Activated naive CD4-positive, alpha-beta T cell treated with anti-CD3 and anti-CD28 coated beads, Interleukin-2, amount 50 U/mL, for 24 hours (primary cell): ENCODE measurements around the gene ARHGEF35.
A peak's percentile ranks its signal among the peaks of the same experiment; 100 is the strongest.
"Not testable (repeated sequence)": the region's sequence is repeated elsewhere in the genome, so short reads cannot be mapped to it uniquely, and the experiment has no call there.

Source experiments
- H3K27ac Mint-ChIP-seq: one replicate; pipeline ENCODE4 v1.8.0; 2021; ENCODE audit warnings: mild to moderate bottlenecking, mixed read lengths
- H3K27me3 Mint-ChIP-seq: one replicate; pipeline ENCODE4 v1.8.0; 2021; ENCODE audit warnings: mixed read lengths
- H3K36me3 Mint-ChIP-seq: one replicate; pipeline ENCODE4 v1.8.0; 2021; ENCODE audit warnings: mixed read lengths
- H3K4me1 Mint-ChIP-seq: one replicate; pipeline ENCODE4 v1.8.0; 2021; ENCODE audit warnings: mixed read lengths
- H3K4me3 Mint-ChIP-seq: one replicate; pipeline ENCODE4 v1.8.0; 2021; ENCODE audit warnings: mild to moderate bottlenecking, mixed read lengths
- H3K9me3 Mint-ChIP-seq: one replicate; pipeline ENCODE4 v1.8.0; 2021; ENCODE audit warnings: mixed read lengths

ARHGEF35 gene

GRCh38 chr7:144195212-144195872 is at the start of gene ARHGEF35:
ARHGEF35 (minus strand) TSS chr7:144195833; CDS start chr7:144188383, 7,450 bp downstream.
- H3K36me3 Mint-ChIP-seq, H3K4me1 Mint-ChIP-seq, H3K27ac Mint-ChIP-seq, H3K27me3 Mint-ChIP-seq, H3K9me3 Mint-ChIP-seq: not testable (repeated sequence)
- peak within 1 kb of the TSS; percentile 19 for H3K4me3 Mint-ChIP-seq

DNA sequence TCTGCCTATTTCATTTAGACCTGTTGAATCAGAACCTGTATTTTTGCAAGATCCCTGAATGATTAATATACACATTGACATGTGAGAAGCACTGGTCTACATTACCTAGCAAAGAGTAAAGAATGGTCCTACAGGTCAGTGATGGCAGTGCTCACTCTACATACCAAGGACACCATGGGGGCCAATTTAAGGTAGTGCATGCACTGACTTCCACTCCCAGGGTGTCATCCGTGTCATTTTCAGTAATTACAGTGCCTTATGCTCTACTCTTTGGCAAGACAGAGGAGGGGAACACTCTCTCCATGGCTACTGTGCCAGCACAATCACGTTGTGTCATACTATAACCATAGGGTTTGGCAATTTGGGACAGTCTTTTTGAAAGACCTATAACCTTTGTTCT is 49.7 kb upstream of the ARHGEF35 start:
- H3K4me1 Mint-ChIP-seq, H3K27me3 Mint-ChIP-seq, H3K27ac Mint-ChIP-seq, H3K9me3 Mint-ChIP-seq, H3K4me3 Mint-ChIP-seq, H3K36me3 Mint-ChIP-seq: not testable (repeated sequence)

- not testable (repeated sequence) for H3K9me3 Mint-ChIP-seq, H3K27ac Mint-ChIP-seq, H3K4me3 Mint-ChIP-seq, H3K36me3 Mint-ChIP-seq, H3K27me3 Mint-ChIP-seq, H3K4me1 Mint-ChIP-seq
These were observed 43.7 kb upstream of the ARHGEF35 start, which contains the start of gene OR2A42 for GRCh38 chr7:144239365-144239764. OR2A42 (minus strand) TSS chr7:144239605; CDS start chr7:144232843, 6,762 bp downstream.

DNA sequence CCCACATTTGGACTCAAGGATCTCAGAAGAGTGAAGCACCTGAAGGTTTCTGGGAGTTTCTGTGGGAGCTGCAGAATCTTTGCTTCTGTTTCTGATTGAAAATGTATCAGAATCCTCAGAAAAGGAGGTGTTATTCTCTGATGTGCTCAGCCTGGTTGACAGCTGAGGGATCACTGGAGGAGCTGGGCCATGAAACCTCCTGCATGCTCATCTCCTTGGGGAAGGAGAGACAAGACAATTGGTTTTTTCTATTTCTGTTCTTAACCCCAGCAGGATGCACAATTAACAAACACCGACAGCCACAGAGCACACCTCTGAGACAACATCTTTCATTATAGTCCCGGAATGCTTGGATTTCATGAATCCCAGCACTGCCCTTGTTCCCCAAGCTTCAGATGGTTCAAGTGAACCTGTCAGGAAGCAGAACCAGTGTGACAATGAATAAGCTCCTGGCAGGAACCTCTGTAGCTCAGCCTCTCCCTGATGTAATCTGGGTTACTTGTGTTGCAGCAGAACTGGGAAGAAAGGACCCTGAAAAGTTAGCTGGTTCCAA is 43.0 kb upstream of the ARHGEF35 start:
- not testable (repeated sequence) for H3K9me3 Mint-ChIP-seq, H3K36me3 Mint-ChIP-seq, H3K4me3 Mint-ChIP-seq, H3K4me1 Mint-ChIP-seq, H3K27me3 Mint-ChIP-seq, H3K27ac Mint-ChIP-seq

DNA sequence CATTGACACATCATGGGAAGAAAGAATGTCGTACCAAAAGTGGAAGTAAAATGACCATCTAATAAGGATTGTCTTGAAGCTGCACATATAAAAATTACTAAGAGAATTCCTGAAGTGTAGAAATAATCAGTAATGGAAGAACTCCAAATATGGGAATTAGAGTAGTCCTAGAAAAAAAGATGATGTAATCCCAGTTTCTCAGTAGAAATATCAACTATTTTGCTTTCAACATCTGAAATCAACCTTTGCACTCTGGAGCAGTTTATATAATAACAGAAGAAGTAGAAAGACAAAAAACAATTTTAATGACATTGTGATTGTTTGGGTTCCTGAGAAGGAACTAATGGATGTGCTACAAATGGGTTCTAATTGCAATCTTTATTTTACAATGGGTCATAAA is 37.4 kb upstream of the ARHGEF35 start:
- H3K27me3 Mint-ChIP-seq, result not testable (repeated sequence)

GRCh38 chr7:144231027-144231426 is 35.4 kb upstream of the ARHGEF35 start:
- H3K4me3 Mint-ChIP-seq, H3K27ac Mint-ChIP-seq, H3K27me3 Mint-ChIP-seq, H3K9me3 Mint-ChIP-seq, H3K4me1 Mint-ChIP-seq, H3K36me3 Mint-ChIP-seq: not testable (repeated sequence)

More for the DNA sequence above, 37.4 kb upstream of the ARHGEF35 start:
- not testable (repeated sequence) for H3K27ac Mint-ChIP-seq, H3K4me3 Mint-ChIP-seq, H3K36me3 Mint-ChIP-seq, H3K9me3 Mint-ChIP-seq, H3K4me1 Mint-ChIP-seq

- H3K4me3 Mint-ChIP-seq, H3K4me1 Mint-ChIP-seq, H3K27me3 Mint-ChIP-seq, H3K9me3 Mint-ChIP-seq, H3K27ac Mint-ChIP-seq, H3K36me3 Mint-ChIP-seq: not testable (repeated sequence)
These were observed 33.2 kb upstream of the ARHGEF35 start for GRCh38 chr7:144228810-144229209.

- H3K36me3 Mint-ChIP-seq, H3K27me3 Mint-ChIP-seq, H3K4me1 Mint-ChIP-seq, H3K27ac Mint-ChIP-seq, H3K4me3 Mint-ChIP-seq, H3K9me3 Mint-ChIP-seq: not testable (repeated sequence)
These were observed 31.2 kb upstream of the ARHGEF35 start for GRCh38 chr7:144226866-144227265.

DNA sequence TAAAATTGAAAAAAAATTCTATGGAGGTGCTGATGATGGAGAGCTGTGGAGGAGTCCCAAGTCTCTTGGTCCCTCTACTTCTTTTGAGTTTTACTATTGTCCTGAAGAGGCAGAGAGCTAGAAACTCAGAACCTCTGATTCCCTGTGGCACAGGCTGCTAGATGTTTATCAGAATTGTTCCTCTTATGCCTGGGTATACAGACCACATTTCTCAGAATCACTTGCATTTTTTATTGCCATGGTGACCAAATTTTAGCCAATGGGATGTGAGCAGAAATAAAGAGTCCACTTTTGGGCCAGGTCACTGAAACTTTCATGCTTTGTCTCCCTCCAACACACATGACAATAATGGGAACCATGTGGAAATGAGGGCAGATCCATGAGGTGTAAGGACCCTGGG is 28.0 kb upstream of the ARHGEF35 start:
- not testable (repeated sequence) for H3K9me3 Mint-ChIP-seq, H3K4me1 Mint-ChIP-seq, H3K27ac Mint-ChIP-seq, H3K36me3 Mint-ChIP-seq, H3K4me3 Mint-ChIP-seq, H3K27me3 Mint-ChIP-seq

GRCh38 chr7:144220531-144220930 is 24.9 kb upstream of the ARHGEF35 start:
- not testable (repeated sequence) for H3K36me3 Mint-ChIP-seq, H3K27ac Mint-ChIP-seq, H3K4me3 Mint-ChIP-seq, H3K4me1 Mint-ChIP-seq, H3K9me3 Mint-ChIP-seq, H3K27me3 Mint-ChIP-seq

- H3K4me3 Mint-ChIP-seq, H3K27ac Mint-ChIP-seq, H3K27me3 Mint-ChIP-seq, H3K9me3 Mint-ChIP-seq, H3K4me1 Mint-ChIP-seq, H3K36me3 Mint-ChIP-seq: not testable (repeated sequence)
These were observed 23.5 kb upstream of the ARHGEF35 start for GRCh38 chr7:144219149-144219548.

GRCh38 chr7:144218581-144218980 is 22.9 kb upstream of the ARHGEF35 start:
- H3K27me3 Mint-ChIP-seq, H3K4me3 Mint-ChIP-seq, H3K4me1 Mint-ChIP-seq, H3K9me3 Mint-ChIP-seq, H3K27ac Mint-ChIP-seq, H3K36me3 Mint-ChIP-seq: not testable (repeated sequence)

- not testable (repeated sequence) for H3K27me3 Mint-ChIP-seq, H3K36me3 Mint-ChIP-seq, H3K9me3 Mint-ChIP-seq, H3K4me1 Mint-ChIP-seq, H3K4me3 Mint-ChIP-seq, H3K27ac Mint-ChIP-seq
These were observed 21.6 kb upstream of the ARHGEF35 start for GRCh38 chr7:144217200-144217599.

DNA sequence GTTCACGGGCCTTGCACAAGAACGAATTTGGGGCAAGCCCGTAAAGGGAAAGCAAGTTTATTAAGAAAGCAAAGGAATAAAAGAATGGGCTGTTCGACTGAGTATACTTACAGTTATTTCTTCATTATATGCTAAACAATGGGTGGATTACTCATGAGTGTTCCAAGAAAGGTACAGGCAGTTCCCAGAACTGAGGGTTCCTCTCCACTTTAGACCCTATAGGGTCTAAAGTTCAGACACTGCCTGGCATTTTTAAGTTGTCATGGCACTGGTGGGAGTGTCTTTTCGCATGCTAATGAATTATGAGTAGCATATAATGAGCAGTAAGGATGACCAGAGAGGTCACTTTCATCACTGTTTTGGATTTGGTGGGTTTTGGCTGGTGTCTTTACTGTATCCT is 9.7 kb upstream of the ARHGEF35 start:
- not testable (repeated sequence) for H3K27me3 Mint-ChIP-seq, H3K4me1 Mint-ChIP-seq, H3K9me3 Mint-ChIP-seq, H3K4me3 Mint-ChIP-seq, H3K36me3 Mint-ChIP-seq, H3K27ac Mint-ChIP-seq

DNA sequence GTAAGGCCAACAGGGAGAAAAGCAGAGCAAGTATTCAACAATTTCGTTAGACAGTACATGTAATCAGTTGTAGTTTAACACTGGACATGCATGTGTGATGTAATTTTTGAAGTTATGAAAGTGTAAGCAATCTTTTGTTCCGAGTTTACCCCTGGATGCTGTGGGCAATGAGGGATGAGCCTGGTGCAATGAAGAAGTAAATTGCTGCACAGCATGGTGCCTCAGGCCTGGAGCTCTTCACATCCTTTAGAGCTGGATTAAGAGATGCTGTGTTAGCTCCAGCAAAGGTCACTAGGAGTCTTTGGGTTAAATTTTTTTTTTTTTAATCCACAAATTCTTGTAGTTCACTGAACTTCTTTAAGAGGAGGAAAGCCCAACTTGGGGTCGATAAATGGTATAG is 7.5 kb upstream of the ARHGEF35 start:
- H3K36me3 Mint-ChIP-seq, H3K9me3 Mint-ChIP-seq, H3K27me3 Mint-ChIP-seq, H3K27ac Mint-ChIP-seq, H3K4me1 Mint-ChIP-seq, H3K4me3 Mint-ChIP-seq: not testable (repeated sequence)

DNA sequence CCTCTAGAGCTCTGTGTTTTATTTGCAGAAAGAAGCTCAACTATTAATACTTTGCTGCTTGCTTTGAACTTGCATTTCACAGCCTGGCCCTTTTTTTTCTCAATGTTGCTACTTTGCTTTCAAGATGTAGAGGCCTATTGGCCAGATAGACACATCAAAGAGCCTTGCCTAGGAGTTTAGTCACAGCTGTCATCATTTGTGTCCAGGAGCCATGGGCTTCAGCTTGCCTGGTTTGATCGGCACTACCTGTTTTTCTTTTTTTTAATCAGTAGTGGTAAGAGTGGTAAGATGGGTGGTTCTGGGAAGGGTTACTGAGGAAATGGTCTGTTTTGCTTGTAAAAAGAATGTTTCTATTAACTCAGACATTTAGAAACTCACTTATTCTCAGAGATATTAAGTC is 6.3 kb upstream of the ARHGEF35 start:
- not testable (repeated sequence) for H3K27ac Mint-ChIP-seq, H3K27me3 Mint-ChIP-seq, H3K4me3 Mint-ChIP-seq, H3K4me1 Mint-ChIP-seq, H3K9me3 Mint-ChIP-seq, H3K36me3 Mint-ChIP-seq

- not testable (repeated sequence) for H3K36me3 Mint-ChIP-seq, H3K4me1 Mint-ChIP-seq, H3K9me3 Mint-ChIP-seq, H3K27me3 Mint-ChIP-seq, H3K4me3 Mint-ChIP-seq, H3K27ac Mint-ChIP-seq
These were observed 3.3 kb upstream of the ARHGEF35 start for GRCh38 chr7:144198934-144199333.
